ENCODE measurements around the gene SH3BP2.

The SH3BP2 gene

DNA sequence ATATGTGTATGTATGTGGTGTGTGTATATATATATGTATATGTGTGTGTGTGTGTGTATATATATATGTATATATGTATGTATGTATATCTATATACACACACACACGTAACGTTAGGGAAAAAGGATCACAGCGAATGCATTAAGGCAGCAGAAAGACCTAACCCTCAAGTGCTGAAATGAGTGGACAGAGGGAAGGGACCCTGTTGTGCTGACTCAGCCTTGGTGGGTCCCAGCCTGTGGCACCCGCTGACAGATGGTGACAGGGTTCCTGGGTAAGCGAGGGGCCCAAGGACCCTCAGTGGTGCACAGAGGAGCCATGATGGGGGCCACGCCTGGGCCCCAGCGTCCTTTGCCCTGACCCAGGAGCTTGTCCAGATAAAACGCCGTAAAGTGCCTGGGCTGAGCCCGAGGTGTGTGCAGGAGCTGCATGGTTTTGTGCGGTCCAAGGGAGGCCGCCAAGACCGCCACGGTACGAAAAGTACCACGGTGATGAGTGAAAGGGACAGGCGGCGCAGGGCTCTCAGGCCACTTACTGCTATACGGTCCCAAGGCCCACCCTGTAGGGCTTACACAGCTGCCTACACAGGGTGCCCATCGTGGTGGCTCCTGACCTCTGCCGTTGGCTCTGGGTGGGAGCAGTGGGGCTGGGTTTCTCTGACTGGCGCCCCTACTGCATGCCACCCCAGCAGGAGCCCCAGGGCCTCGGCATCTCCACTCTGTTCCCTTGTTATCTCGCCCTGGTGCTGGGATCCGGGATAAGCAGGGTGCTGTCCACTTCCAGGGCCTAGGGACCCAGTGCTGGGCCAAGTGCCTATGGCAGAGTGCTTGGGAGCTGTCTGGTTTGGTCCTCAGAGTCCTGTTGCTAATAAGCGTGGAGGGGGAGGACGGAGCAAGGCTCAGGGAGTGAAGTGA, 10.0 kb downstream of the SH3BP2 start:
- Histone ChIP-seq H4K20me1 (ENCODE audit: control insufficient read depth, insufficient read depth, low read depth, low read length) (no peaks in the 10 kb centered on the region; the same call in 1 of the 2 replicates), H3K9me3 (ENCODE audit: control insufficient read depth, insufficient read depth, low read length) (no peaks in the 10 kb centered on the region), H3K4me1 (ENCODE audit: control insufficient read depth, low read length) (peaks cover 54% of the 10 kb centered on the region), H3K4me3 (ENCODE audit: low read length) (no peak overlapping the region), H3K79me2 (ENCODE audit: control insufficient read depth, low read length) (no peaks in the 10 kb centered on the region), H3F3A (ENCODE audit: control insufficient read depth, insufficient read depth) (no peaks in the 10 kb centered on the region), H3K27me3 (ENCODE audit: control insufficient read depth, low read length) (peaks cover 19% of the 10 kb centered on the region), H3K9me2 (replicated peaks; ENCODE audit: control insufficient read depth, low read length) (no peaks in the 10 kb centered on the region), H3K4me2 (ENCODE audit: low read length) (no peak overlapping the region), H3K27ac (ENCODE audit: low read depth, low read length) (no peak overlapping the region), H3K36me3 (ENCODE audit: control insufficient read depth, low read length) (no peaks in the 10 kb centered on the region)
- TF ChIP-seq EZH2phosphoT487 (IDR thresholded peaks at IDR 0.05; ENCODE audit: borderline replicate concordance, low read length): no peak
- TF ChIP-seq, protein P1, sequence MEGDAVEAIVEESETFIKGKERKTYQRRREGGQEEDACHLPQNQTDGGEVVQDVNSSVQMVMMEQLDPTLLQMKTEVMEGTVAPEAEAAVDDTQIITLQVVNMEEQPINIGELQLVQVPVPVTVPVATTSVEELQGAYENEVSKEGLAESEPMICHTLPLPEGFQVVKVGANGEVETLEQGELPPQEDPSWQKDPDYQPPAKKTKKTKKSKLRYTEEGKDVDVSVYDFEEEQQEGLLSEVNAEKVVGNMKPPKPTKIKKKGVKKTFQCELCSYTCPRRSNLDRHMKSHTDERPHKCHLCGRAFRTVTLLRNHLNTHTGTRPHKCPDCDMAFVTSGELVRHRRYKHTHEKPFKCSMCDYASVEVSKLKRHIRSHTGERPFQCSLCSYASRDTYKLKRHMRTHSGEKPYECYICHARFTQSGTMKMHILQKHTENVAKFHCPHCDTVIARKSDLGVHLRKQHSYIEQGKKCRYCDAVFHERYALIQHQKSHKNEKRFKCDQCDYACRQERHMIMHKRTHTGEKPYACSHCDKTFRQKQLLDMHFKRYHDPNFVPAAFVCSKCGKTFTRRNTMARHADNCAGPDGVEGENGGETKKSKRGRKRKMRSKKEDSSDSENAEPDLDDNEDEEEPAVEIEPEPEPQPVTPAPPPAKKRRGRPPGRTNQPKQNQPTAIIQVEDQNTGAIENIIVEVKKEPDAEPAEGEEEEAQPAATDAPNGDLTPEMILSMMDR (IDR thresholded peaks at IDR 0.05; ENCODE audit: low read depth, low read length, poor library complexity, severe bottlenecking): no peak

DNA sequence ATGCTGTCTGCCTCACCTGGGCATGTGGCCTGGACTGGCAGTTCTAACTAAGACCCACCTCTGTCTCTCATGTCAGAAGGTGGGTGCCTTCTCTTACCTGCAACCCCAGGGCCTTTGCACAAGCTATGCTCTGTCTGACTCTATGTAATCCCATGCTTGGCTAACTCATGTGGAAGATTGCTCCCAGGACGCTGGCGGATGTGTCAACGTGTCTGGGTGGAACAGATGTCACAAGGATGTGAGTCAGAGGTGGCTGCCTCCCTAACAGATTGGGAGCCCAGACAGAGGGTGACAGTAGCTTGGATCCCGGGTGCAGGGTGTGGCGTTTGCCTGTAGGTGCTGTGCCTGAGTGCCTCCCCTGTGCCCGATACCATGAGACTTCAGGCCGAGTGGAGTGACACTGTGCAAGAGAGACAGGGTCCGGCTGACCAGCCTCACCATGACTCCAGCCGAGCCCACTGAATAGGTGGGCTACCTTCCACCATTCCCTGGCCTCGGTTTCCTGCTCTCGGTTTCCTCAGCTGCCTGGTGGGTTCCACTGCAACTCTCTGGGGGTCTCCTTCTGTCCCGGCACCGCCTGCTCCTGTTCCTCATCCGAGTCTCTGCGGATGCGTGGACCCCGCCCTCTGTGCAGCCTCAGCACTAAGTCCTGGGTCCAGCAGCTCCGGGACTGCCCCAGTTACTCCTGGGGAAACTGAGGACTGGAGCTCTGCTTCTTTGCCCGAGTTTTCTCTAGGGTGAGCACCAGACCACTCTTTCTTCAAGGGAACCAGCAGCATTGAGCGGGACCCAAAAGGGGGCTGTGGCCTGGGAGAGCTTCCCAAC, 11.0 kb downstream of the SH3BP2 start:
- Histone ChIP-seq H3K4me1 (ENCODE audit: control insufficient read depth, low read length) (peaks cover 45% of the 10 kb centered on the region), H3K9me2 (replicated peaks; ENCODE audit: control insufficient read depth, low read length) (no peaks in the 10 kb centered on the region), H3K27ac (ENCODE audit: low read depth, low read length) (no peak overlapping the region), H3K4me2 (ENCODE audit: low read length) (no peak overlapping the region), H3F3A (ENCODE audit: control insufficient read depth, insufficient read depth) (no peaks in the 10 kb centered on the region), H3K79me2 (ENCODE audit: control insufficient read depth, low read length) (no peaks in the 10 kb centered on the region), H3K36me3 (ENCODE audit: control insufficient read depth, low read length) (no peaks in the 10 kb centered on the region), H3K4me3 (ENCODE audit: low read length) (no peak overlapping the region), H3K27me3 (ENCODE audit: control insufficient read depth, low read length) (peaks cover 12% of the 10 kb centered on the region), H4K20me1 (ENCODE audit: control insufficient read depth, insufficient read depth, low read depth, low read length) (no peaks in the 10 kb centered on the region; the same call in 1 of the 2 replicates), H3K9me3 (ENCODE audit: control insufficient read depth, insufficient read depth, low read length) (no peaks in the 10 kb centered on the region)
- TF ChIP-seq, protein P1 (IDR thresholded peaks at IDR 0.05; ENCODE audit: low read depth, low read length, poor library complexity, severe bottlenecking): no peak
- no peak for TF ChIP-seq EZH2phosphoT487 (IDR thresholded peaks at IDR 0.05; ENCODE audit: borderline replicate concordance, low read length)

GRCh38 chr4:2804449-2804972, 11.6 kb downstream of the SH3BP2 start:
- Histone ChIP-seq H3K4me2 (ENCODE audit: low read length) (no peak overlapping the region), H3K4me1 (ENCODE audit: control insufficient read depth, low read length) (peaks cover 38% of the 10 kb centered on the region), H3F3A (ENCODE audit: control insufficient read depth, insufficient read depth) (no peaks in the 10 kb centered on the region), H3K9me3 (ENCODE audit: control insufficient read depth, insufficient read depth, low read length) (no peaks in the 10 kb centered on the region), H3K79me2 (ENCODE audit: control insufficient read depth, low read length) (no peaks in the 10 kb centered on the region), H3K36me3 (ENCODE audit: control insufficient read depth, low read length) (no peaks in the 10 kb centered on the region), H3K27me3 (ENCODE audit: control insufficient read depth, low read length) (peaks cover 7% of the 10 kb centered on the region; the same call in 1 of the 2 replicates), H3K4me3 (ENCODE audit: low read length) (no peak overlapping the region), H3K27ac (ENCODE audit: low read depth, low read length) (no peak overlapping the region), H3K9me2 (replicated peaks; ENCODE audit: control insufficient read depth, low read length) (no peaks in the 10 kb centered on the region), H4K20me1 (ENCODE audit: control insufficient read depth, insufficient read depth, low read depth, low read length) (no peaks in the 10 kb centered on the region; the same call in 1 of the 2 replicates)
- TF ChIP-seq, protein P1 (IDR thresholded peaks at IDR 0.05; ENCODE audit: low read depth, low read length, poor library complexity, severe bottlenecking): no peak
- no peak for TF ChIP-seq EZH2phosphoT487 (IDR thresholded peaks at IDR 0.05; ENCODE audit: borderline replicate concordance, low read length)

Data from DOHH2 (cell line).